ENCODE results near the gene LIMCH1. TPM values are rescaled to one million over a fixed set of nuclear protein-coding genes. Genes with fewer than 3 reads are reported as not detected.

The LIMCH1 gene
- total RNA-seq, 2 donors from 2014 or later: 3.1 to 5.8 TPM

DNA sequence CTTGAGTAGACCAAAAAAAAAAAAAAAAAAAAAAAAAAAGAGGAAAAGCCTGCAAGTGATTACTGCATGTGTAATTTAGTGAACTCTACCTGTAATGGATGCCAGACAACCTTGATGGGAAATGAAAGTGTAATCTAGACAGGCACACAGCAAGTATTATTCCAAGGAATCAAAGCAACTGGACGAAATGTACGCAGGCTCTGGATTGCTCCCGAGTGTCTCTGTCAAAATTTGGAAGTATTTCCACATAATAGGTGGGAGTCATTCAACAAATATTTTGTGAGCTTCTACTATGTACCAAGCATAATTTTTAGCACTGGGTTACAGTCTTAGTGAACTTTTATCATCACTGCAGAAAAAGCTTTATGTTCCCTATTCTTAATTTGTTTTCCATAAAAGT is 64.2 kb downstream of the LIMCH1 start:
- Mint-ChIP-seq H3K4me1 (peaks cover 6% of the 10 kb centered on the region), H3K9me3 (no peaks in the 10 kb centered on the region), H3K27ac (no peak overlapping the region), H3K4me3 (no peak overlapping the region), H3K27me3 (ENCODE audit: insufficient read depth) (peaks cover 6% of the 10 kb centered on the region), H3K36me3 (ENCODE audit: low read depth) (no peaks in the 10 kb centered on the region)
- Histone ChIP-seq H3K4me1 (ENCODE audit: control insufficient read depth, insufficient read depth, low read length) (peaks cover 4% of the 10 kb centered on the region), H3K27me3 (ENCODE audit: control insufficient read depth, insufficient read depth, low read length, poor library complexity, severe bottlenecking) (no peaks in the 10 kb centered on the region), H3K9ac (ENCODE audit: extremely low read depth, low read length, poor library complexity, severe bottlenecking) (no peak overlapping the region), H3K27ac (ENCODE audit: low read depth, low read length) (no peak overlapping the region), H3K36me3 (ENCODE audit: control insufficient read depth, insufficient read depth, low read length) (no peaks in the 10 kb centered on the region), H3K4me3 (ENCODE audit: low read length) (no peak overlapping the region), H3K9me3 (ENCODE audit: control insufficient read depth, low read length) (no peaks in the 10 kb centered on the region)
- 84 to 90% methylated on average over 3 of the region's 3 CpGs for WGBS, 2 experiments (ENCODE audit: insufficient coverage in 1 of 2, insufficient read length in 1 of 2)
- TF ChIP-seq, protein P1, sequence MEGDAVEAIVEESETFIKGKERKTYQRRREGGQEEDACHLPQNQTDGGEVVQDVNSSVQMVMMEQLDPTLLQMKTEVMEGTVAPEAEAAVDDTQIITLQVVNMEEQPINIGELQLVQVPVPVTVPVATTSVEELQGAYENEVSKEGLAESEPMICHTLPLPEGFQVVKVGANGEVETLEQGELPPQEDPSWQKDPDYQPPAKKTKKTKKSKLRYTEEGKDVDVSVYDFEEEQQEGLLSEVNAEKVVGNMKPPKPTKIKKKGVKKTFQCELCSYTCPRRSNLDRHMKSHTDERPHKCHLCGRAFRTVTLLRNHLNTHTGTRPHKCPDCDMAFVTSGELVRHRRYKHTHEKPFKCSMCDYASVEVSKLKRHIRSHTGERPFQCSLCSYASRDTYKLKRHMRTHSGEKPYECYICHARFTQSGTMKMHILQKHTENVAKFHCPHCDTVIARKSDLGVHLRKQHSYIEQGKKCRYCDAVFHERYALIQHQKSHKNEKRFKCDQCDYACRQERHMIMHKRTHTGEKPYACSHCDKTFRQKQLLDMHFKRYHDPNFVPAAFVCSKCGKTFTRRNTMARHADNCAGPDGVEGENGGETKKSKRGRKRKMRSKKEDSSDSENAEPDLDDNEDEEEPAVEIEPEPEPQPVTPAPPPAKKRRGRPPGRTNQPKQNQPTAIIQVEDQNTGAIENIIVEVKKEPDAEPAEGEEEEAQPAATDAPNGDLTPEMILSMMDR (conservative IDR thresholded peaks at IDR 0.05): no peak
- no peak for DNase-seq

DNA sequence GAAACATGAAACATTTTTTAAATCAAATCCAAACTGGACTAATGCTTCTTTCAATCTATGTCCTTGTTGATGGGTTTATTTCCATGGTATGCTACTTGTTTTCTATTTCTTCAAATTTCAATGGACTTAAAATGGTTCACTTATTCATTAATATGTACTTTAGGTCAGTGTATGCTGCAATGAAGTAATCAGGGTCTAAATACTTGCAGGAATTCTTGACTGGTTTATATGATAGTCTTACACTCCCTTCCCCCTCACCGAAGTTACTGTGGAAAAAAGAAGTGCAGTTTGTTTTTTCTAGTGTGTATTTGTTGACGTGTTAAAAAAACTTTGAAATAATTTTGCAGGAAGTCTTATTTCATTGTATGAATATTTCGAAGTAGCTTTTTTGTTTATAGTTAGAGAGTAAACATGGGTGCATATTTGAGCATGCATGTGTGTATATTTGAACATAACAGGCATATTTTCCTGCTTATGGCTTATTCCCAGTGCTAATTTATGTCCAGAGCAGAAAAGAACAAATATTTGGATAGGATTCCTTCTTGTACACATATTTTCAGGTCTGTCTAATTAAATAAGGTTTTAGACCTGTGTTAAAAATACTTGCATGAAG is 65.0 kb downstream of the LIMCH1 start:
- Histone ChIP-seq H3K4me3 (ENCODE audit: low read length) (no peak overlapping the region), H3K27me3 (ENCODE audit: control insufficient read depth, insufficient read depth, low read length, poor library complexity, severe bottlenecking) (no peaks in the 10 kb centered on the region), H3K27ac (ENCODE audit: low read depth, low read length) (no peak overlapping the region), H3K9ac (ENCODE audit: extremely low read depth, low read length, poor library complexity, severe bottlenecking) (no peak overlapping the region), H3K36me3 (ENCODE audit: control insufficient read depth, insufficient read depth, low read length) (no peaks in the 10 kb centered on the region), H3K9me3 (ENCODE audit: control insufficient read depth, low read length) (no peaks in the 10 kb centered on the region), H3K4me1 (ENCODE audit: control insufficient read depth, insufficient read depth, low read length) (peaks cover 4% of the 10 kb centered on the region)
- Mint-ChIP-seq H3K27me3 (ENCODE audit: insufficient read depth) (peaks cover 6% of the 10 kb centered on the region), H3K36me3 (ENCODE audit: low read depth) (no peaks in the 10 kb centered on the region), H3K4me3 (no peak overlapping the region), H3K4me1 (peaks cover 6% of the 10 kb centered on the region), H3K9me3 (no peaks in the 10 kb centered on the region), H3K27ac (no peak overlapping the region)
- TF ChIP-seq, protein P1 (conservative IDR thresholded peaks at IDR 0.05): no peak
- DNase-seq: no peak
- WGBS, 2 experiments (ENCODE audit: insufficient coverage in 1 of 2, insufficient read length in 1 of 2): 90 to 92% methylated on average over 2 to 3 of the region's 3 CpGs

DNA sequence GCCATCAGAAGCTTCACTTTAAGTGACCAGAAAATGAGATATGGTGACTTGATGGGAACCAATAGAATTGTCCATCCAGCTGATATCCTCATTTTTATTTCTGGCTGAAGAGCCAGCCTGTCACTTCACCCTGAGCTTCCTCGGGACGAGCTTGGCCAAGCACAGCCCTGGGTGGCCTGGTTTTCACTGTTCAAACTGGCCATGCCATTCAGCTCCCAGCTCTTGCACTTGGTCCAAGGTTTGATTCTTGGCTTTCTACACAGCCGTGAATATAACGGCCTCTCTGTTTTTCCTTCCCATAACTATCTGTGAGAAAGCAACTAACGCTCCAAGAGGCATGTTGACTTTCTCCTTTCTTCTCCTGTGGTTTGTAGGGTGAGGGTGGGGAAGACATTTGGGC is 71.9 kb downstream of the LIMCH1 start:
- peaks cover 38% of the 10 kb centered on the region for H3K27me3 Mint-ChIP-seq (ENCODE audit: insufficient read depth)
- Histone ChIP-seq H3K9me3 (ENCODE audit: control insufficient read depth, low read length) (no peaks in the 10 kb centered on the region), H3K4me1 (ENCODE audit: control insufficient read depth, insufficient read depth, low read length) (peaks cover 17% of the 10 kb centered on the region), H3K36me3 (ENCODE audit: control insufficient read depth, insufficient read depth, low read length) (no peaks in the 10 kb centered on the region), H3K27ac (ENCODE audit: low read depth, low read length) (no peak overlapping the region), H3K27me3 (ENCODE audit: control insufficient read depth, insufficient read depth, low read length, poor library complexity, severe bottlenecking) (peaks cover 14% of the 10 kb centered on the region), H3K4me3 (ENCODE audit: low read length) (no peak overlapping the region), H3K9ac (ENCODE audit: extremely low read depth, low read length, poor library complexity, severe bottlenecking) (no peak overlapping the region)
- 93 to 100% methylated on average over 4 to 5 of the region's 5 CpGs for WGBS, 2 experiments (ENCODE audit: insufficient coverage in 1 of 2, insufficient read length in 1 of 2)
- no peaks in the 10 kb centered on the region for H3K36me3 Mint-ChIP-seq (ENCODE audit: low read depth)
- H3K27ac Mint-ChIP-seq: no peak overlapping the region
- H3K4me3 Mint-ChIP-seq: no peak overlapping the region
- peaks cover 36% of the 10 kb centered on the region for H3K4me1 Mint-ChIP-seq
- no peaks in the 10 kb centered on the region for H3K9me3 Mint-ChIP-seq
- TF ChIP-seq, protein P1 (conservative IDR thresholded peaks at IDR 0.05): no peak
- no peak for DNase-seq
